ENCODE data around the gene RTL10.

The RTL10 gene

GRCh38 chr22:19846620-19847344 lies 7.9 kb downstream of the RTL10 start:
- no peak for TF ChIP-seq CTCF (IDR thresholded peaks at IDR 0.05; ENCODE audit: borderline replicate concordance, control extremely low read depth, extremely low read depth, insufficient read depth, missing control alignments)
- in situ Hi-C loops (cut with MboI; ENCODE audit: low sequenced_read_pairs, unreplicated experiment) = no loop called here
- DNase-seq (ENCODE audit: low spot score) = no peak

- in situ Hi-C loops (cut with MboI; ENCODE audit: low sequenced_read_pairs, unreplicated experiment) = no loop called here
- peak; percentile 20 for DNase-seq (ENCODE audit: low spot score)
- TF ChIP-seq CTCF (IDR thresholded peaks at IDR 0.05; ENCODE audit: borderline replicate concordance, control extremely low read depth, extremely low read depth, insufficient read depth, missing control alignments) = no peak
Observed at GRCh38 chr22:19845054-19845722, 9.5 kb downstream of the RTL10 start.

GRCh38 chr22:19844377-19845053 lies 10.2 kb downstream of the RTL10 start:
- in situ Hi-C loops (cut with MboI; ENCODE audit: low sequenced_read_pairs, unreplicated experiment) = no loop called here
- DNase-seq (ENCODE audit: low spot score) = peak; percentile 18
- no peak for TF ChIP-seq CTCF (IDR thresholded peaks at IDR 0.05; ENCODE audit: borderline replicate concordance, control extremely low read depth, extremely low read depth, insufficient read depth, missing control alignments)

- TF ChIP-seq CTCF (IDR thresholded peaks at IDR 0.05; ENCODE audit: borderline replicate concordance, control extremely low read depth, extremely low read depth, insufficient read depth, missing control alignments) = no peak
- DNase-seq (ENCODE audit: low spot score) = peak; percentile 17
- in situ Hi-C loops (cut with MboI; ENCODE audit: low sequenced_read_pairs, unreplicated experiment) = no loop called here
Observed at GRCh38 chr22:19843857-19844376, 10.8 kb downstream of the RTL10 start.

- no peak for TF ChIP-seq CTCF (IDR thresholded peaks at IDR 0.05; ENCODE audit: borderline replicate concordance, control extremely low read depth, extremely low read depth, insufficient read depth, missing control alignments)
- no peak for DNase-seq (ENCODE audit: low spot score)
- in situ Hi-C loops (cut with MboI; ENCODE audit: low sequenced_read_pairs, unreplicated experiment) = no loop called here
Observed at GRCh38 chr22:19843107-19843856, 11.4 kb downstream of the RTL10 start.

All from GM13976 (cell line).